Non-pigmented ciliary epithelial cell (primary cell): Measurements from ENCODE around the gene MIPEP.
"Not testable (repeated sequence)": the region's sequence is repeated elsewhere in the genome, so short reads cannot be mapped to it uniquely, and the experiment has no call there.

Experiments used
- DNase-seq: peaks from one replicate; pipeline ENCODE4 v3.0.0-alpha.2; 2010; ENCODE audit warnings: low read depth

MIPEP gene

DNA sequence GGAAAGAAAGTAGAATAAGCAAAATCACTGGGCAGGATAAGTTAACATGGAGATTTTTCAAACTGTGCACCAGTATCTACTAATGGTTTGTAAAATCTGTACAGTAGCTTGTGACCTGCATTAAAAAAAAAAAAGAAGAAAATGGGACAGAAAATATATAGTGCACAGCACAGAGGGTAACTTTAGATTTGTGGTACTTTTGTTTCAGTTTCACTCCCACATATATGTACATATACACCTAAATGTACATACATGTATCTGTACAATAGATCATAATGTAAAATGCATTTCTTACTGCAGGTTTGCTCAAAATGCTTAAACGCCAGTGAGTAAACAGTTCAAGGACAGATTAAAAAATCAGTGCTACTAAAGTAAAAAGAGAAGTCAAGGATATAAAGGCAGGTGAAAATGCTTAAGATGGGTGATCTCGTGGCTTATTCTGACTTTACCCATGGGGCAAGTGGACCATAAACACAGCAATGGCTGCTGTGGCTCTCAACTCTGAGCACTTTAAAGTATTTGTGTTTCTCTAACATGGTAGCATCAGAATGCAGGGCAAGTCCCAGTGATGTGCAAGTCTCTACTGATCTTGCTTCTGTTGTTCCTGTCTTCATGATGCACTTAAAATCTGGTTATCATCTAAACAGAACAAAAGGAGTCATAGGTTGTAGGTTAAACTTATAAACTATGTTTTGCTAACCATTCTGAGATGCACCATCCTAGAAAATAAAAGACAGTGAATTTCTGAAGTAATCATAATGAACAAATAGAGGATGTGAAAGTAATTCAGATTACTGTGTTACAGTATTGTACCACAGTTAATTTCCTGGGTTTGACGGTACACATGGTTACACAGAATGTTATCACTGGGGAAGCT, 112.3 kb downstream of the MIPEP start:
- DNase-seq = no peak

DNA sequence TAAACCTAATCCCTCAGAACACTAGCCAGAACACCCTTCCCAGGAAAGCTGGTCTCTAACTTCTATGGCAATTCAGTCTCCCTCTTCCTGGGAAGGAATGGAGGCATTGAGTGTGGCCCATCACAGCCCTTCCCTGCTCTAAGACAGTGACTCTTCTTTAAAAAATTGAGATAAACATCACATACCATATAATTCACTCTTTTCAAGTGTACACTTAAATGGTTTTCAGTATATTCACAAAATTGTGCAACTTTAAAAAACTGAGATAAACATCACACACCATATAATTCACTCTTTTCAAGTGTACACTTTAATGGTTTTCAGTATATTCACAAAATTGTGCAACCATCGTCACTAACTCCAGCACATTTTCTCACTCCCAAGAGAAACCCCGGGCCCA, 116.5 kb downstream of the MIPEP start:
- no peak for DNase-seq

DNA sequence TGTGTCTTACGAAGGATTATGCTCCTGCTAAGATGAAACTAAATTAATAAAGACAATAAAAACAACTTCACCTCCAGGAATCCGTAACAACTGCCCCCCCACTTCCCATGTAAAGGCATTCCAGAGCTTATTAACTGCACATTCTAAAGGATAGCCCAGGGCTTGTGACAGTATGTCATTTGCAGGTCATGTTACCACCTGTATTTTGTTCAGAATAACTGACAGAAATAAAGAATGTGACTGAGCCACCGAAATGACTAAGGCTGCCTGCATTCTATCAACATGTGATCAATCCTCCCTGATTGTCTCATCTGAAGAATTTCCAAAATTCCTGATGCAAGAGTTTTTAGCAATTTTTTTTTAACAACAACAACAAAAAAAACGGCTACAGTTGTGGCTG, 117.2 kb downstream of the MIPEP start:
- no peak for DNase-seq

DNA sequence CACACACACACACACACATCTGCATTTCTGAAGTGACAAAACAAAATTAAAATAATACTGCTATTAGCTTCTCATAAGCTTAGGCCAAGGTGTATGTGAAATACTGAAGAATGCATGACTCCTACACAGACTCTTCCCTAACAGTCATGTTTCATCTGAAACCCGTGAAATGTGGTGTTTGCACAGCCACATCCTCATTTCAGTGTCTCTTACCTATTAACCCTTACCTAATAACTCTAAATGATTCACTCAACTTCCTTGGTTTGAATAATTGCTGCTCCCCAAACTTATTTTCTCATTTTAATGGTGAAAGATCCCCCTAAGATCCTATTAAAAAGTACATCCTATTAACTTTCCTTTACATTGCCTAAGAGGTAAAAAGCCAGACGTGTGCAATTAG, 117.6 kb downstream of the MIPEP start:
- DNase-seq = no peak

DNA sequence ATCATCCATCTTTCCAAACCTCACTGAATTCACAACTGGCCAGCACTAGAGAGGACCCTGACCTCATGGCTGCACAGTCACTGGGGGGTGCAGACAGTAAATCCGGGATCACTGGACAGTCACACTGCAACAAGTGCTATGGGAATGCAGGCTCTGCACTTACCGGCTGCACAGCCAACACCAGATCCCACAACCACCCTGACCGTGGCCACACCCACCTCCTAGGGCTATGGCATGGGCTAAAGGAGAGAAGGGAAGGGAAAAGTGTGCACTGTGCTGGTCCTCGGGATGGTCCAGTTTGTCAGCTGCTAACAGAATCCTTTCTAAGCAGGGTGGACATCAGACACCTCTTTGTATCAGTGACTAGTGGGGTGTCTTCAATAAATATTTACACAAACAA, 118.2 kb downstream of the MIPEP start:
- DNase-seq = no peak

DNA sequence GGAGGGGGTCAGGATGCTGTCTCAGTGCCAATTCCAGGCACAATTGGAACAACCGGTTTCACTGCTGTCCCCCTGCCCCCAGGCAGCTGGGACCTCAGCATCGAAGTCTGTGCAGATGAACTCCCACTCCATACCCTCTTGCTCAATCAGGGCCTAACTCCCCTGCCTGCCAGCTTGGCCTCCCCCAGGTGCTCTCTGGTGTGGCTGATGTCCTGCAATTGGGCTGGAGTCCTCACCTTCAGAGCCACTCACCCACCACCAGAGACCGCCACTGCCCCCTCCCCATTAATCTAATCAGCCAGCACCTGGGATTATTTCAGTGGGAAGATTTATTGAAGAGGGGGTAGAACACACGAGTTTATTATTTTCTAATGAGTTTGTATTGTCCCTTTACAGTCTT, 118.8 kb downstream of the MIPEP start:
- DNase-seq = no peak

DNA sequence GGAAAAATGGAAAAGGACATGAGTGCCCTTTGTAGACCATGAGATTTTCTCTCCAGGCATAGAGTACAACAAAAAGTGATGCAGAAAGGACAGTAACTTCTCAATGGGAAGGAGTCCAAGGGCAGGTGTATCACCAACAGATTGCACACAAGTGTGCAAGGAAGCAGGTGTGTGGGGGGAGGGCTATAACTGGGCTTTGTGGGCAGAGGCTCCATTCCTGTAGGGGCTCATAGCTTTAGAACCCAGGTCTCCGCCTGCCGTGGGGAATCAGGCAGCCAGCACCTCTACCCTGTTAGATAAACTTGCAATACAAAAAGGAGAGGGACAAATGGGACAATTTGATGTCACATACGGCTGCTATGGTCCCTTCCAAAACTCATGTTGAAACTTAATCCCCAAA, 119.8 kb downstream of the MIPEP start:
- no peak for DNase-seq

DNA sequence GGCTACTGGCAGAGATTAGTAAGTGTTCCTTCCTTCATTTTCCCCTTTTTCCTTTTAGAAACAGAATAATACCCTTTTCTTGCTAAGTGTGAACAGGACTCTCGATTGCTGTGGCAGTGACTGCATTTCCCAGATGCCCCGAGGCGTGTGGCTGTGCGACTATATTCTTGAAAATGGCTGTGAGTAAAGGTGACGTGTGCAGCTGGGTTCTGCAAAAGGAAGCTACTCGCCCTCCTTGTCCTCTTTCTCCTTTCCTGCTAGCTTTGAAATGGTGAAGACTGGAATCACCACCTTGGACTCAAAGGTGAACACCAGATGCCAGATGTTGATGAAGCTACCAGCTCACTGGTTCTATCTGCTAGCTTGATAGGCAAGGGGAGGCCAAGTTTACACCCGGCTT, 121.4 kb downstream of the MIPEP start:
- DNase-seq = no peak

DNA sequence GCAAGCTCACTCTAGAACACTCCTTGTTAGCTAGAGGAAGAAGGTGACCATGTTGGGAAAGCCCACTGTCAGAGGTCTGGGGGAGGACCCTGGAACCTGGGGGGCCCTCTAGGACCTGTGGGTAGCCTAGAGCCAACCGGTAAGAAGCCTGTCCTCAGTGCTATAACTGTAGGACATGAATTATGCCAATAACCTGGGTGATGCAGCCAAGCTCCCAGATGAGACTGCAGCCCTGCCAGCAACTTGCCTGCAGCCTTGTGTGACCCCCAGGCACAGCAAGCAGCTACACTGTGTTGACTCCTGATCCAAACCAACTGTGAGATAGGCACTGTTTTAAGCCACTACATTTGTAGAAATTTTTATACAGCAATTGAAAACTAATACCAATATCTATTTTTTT, 122.3 kb downstream of the MIPEP start:
- DNase-seq = no peak

DNA sequence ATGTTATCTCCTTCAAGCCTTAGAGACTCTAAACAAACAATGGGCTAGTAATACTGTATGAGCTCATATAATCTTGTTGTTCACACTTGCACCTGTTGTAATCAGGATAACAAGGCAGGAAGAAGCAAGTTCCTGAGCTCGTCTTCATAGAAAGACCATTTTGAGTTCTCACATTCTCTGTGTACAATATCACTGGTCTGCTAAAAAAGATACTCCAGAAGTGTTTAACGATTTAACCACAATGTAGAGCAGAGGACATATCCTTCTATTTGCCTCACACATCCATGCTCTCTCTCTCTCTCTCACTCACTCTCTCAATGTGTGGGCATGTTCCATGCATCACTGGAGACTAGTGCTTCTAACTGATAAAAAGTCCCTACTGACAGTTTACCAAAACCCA, 122.9 kb downstream of the MIPEP start:
- DNase-seq = no peak

DNA sequence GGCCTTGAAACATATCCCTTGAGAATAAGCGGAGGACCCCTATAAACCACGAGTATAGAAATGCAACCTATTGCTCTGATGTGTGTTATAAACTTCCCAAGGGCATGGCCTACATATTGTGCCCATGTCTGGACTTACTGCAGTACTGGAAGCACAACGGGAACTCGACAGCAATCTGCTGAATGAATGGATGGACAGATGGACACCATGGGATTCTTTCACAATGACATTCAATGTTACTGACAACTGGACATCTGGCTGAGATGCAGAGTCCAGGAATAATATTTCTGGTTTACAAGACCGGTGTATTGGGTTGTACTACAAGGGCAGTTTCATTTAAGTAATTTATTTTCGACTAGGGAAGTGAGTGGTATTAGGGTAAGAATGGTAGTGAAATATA, 123.7 kb downstream of the MIPEP start:
- no peak for DNase-seq

DNA sequence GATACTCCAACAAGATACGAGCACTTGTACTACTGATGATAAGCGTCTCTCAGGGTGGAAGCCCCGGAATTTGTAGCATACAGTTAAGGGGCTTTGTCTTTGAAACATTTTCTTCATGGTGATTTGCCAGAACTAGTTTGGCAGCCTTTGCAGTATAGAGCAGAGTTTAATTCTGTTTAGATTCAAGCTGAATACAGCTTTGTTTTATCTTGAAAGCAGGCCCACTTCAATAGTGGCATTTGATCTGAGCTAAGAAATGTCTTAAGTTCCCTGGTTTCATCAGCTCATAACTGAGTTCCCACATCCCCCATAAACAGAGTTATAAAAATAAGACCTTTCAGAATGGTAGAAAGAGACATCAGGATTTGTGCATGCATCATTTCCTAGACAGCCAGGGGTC, 125.9 kb downstream of the MIPEP start:
- no peak for DNase-seq

DNA sequence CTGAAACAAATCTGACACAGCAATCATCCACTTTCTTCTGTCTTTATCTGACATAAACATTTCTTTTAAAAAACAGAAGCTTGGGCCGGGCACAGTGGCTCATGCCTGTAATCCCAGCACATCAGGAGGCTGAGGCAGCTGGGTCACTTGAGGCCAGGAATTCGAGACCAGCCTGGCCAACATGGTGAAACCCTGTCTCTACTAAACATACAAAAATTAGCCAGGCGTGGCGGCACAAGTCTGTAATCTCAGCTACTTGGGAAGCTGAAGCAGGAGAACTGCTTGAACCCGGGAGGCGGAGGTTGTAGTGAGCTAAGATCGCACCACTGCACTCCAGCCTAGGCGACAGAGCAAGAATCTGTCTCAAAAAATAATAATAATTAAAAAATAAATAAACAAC, 127.4 kb downstream of the MIPEP start:
- DNase-seq = not testable (repeated sequence)

DNA sequence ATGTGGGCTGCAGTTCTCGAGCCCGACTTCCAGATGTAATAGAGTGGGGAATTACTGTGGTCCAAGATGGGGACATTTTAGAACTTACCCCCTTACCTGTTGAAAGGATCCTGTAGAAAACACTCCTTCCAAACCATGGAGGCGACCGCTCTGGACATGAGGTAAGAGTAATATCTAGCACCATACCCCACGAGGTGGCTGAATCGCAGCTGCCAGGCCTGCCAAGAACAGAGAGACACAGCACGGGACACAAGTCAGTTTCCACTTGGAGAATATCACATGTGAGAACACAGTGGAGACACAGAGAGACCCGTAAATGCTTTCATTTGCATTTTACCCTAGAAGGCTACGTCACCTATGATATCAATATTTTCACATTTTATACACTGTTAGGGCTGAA, 129.2 kb downstream of the MIPEP start:
- no peak for DNase-seq

DNA sequence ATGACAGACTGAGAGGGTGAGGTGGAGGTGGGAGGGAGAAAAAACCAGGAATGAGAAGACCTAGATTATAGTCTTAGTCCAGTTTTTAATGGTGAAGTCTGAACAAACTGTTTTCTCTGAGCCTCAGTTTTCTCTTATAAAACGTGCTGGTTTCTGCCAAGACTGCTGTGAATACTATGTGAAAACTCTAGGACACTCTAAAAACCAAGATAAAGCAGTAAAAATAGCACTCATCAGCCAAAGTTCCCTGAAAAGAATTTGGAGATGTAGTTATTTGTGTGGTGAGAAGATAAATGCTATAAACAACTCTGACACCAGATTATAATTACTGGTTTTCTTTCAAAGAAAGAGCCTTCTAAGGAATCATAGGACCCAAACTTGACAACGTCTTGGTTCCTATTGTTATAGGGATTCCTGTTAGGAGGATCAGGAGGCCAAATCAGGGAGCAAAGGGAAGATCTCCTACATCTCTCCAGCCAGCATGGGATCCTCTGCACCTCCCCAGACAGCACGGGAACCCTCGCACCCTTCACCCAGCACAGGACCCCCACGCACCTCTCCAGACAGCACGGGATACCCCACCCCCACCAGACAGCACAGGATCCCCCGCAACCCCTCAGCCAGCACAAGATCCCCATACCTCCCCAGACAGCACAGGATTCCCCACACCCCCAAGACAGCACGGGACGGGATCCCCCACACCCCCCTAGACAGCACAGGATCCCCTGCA, 130.2 kb downstream of the MIPEP start:
- no peak for DNase-seq

DNA sequence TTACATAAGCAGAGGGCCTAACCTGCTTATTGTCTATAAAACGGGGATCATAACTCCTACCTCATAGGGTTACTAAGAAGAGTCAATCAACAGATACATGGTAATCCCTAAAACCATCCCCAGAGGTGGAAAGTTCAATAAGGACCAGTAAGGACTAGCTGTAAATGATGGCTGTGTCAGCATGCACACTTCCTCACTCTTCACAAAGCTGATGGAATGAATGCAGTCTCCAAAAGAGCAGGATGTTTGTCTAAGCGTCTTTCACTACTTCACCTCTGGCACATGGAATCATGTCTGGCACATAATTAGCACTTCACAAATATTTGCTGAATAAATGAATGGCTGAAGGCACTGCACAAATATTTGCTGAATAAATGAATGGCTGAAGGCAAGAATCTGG, 134.2 kb downstream of the MIPEP start:
- no peak for DNase-seq

DNA sequence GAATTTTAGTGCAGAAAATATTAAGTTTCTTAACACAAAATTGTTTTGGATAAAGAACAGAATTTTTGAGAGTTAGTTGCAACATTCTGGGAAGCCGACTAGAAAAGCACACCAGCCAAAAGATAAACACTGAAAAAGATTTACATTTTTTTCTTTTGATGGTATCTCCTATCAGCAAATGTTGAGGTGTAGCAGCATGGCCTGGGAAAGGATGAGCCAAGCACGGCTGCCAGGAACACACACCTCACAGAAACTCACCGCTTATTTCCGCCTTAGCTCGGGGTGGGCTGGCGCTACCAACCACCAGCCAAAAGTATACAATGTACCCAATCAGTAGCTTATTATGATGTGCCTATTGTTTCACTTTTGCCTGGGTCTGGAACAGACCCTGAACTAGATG, 134.7 kb downstream of the MIPEP start:
- no peak for DNase-seq

DNA sequence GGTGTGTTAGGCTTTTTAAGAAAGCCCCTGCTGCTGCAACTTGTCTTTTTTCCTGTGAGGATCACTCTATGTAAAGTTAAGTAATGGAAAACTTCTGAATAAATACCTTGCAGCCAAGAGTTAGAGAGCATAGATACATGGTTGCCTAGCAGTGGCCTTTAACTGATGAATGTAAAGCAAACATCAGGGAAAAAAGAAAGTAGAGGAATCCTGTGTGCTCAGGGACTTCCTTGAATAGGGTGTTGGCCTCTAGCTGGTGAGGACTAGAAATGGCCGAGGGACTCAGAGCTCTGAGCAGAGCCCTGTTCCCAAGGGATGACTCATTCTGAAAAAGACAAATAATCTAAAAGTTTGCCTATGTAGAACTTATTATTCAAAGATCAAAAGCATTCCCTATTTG, 135.7 kb downstream of the MIPEP start:
- DNase-seq = no peak

DNA sequence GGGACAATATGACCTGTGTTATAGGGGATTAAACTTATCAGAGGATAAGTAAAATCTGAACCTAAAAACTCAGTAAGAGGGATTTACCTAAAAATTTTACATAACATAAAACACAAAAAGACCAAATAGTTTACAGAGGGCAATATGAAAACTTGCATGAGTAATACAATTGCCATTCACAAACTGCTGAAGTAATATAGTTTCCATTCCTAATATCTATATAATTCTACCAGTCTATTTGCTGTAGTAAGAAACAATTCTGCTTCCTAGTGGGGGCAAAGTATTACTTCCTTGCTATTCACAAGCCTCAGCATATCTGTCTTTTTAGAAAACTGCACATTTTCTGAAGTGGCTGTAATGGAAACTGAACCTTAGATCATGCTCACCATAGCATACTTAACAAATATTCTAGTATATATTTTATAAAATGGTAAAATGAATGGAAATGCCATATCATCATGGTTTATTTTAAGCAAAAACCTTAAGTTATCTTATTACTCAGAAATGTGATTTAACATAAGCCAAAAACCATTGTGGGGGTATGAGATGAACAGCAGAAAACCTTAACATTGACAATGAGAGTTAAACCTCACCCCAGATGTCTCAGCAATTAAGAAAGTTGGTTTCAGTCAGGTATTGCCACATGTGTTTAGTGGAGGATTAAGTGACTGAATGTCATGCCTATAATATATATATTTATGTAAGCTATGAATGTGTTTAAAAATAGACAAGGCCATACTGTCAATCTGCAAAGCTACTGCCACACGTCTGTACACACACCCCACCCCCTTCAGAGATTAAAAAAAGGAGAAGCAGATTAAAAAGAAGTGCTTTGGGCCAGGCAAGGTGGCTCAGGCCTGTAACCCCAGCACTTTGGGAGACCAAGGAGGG, 136.8 kb downstream of the MIPEP start:
- no peak for DNase-seq

DNA sequence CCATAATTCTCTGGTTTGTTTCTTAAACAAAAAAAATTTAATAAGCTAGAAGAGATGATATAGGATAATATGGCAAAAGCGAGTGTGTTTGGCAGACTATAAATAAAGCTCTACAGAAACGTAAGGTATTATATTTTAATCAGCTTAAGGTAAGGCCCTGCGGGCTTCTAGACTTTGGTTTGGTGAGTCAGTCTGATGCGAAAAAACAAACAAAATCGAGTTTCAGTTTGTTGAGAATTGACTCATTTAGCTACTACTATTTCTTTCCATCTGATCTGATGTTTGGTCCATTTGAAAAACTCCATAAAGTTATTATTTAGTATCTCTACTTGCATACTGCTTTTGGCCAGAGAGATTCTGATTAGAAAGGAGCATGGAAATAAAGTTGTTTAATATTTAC, 138.0 kb downstream of the MIPEP start:
- no peak for DNase-seq

DNA sequence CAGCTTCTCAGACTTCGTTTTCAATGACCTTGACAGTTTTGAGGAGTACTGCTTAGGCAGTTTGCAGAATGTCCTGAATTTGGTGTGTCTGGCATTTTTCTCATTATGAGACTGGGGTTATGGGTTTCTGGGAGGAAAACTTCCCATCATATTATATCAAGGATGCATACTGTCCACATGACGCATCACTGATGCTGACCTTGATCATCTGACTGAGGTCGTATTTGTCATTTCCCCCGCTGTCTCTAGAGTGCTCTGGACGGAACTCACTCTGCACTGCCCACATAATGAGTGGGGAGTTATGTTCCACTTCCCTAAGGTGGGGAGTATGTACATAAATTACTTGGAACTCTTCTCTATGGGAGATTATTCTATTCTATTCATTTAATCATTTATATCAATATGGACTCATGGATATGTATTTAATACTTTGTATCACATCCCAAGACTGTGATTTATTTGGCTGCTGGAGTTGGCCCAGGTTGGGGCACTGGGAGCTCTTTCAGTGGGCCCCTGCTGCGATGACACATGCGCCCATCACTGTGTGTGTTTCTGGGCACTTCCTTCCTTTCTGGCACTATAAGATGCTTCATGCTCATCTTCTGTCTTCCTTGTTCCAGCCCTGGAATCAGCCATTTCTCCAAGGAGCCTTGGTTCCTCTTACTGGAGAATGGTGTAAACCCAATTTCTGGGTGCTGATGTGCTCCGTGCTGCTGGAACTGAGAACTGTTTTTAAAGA, 138.6 kb downstream of the MIPEP start:
- no peak for DNase-seq

DNA sequence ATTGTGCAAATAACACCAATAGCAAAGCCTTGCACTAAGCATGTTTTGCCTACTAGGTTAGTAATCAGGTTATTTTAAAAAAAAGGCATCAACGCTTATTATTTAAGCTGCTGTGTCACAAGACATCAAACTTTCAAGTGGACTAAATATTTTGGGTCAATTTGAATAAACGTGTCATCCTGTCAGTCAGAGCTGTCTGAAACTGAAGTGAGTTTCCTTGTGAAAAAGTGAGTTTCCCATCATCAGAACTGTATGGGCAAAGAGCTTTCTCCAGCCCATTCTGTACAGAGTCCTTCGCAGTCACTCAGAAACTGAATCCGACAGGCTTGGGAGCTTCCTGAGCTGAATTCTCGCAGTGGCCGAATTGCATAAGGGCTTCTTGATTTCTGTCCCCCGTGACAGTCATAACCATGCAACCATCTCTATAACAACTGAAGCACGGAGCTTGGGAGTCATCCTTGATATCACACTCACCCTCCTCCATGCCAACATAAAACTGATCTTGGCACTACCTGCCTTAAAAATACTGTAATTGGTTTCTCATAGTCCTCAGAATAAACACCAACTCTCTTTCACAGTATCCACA, 139.8 kb downstream of the MIPEP start:
- no peak for DNase-seq
